NCI-H82 (cell line): ENCODE measurements around the gene PRR15L.
"Not testable (repeated sequence)": the region's sequence is repeated elsewhere in the genome, so short reads cannot be mapped to it uniquely, and the experiment has no call there.

Experiments
- DNase-seq: peaks from one replicate; lab custom pipeline; 2025; lab: John Stamatoyannopoulos, UW

Gene PRR15L

GRCh38 chr17:47957591-47958490, at the start of gene PRR15L:
Gene PRR15L, minus strand, starts transcription at chr17:47957883. Its CDS starts 4,649 bp downstream, at chr17:47953234.
- DNase-seq, result no peak

GRCh38 chr17:48006936-48007709, 49.4 kb upstream of the PRR15L start:
- no peak for DNase-seq

GRCh38 chr17:48004983-48005382, 47.3 kb upstream of the PRR15L start:
- peak; percentile 76 for DNase-seq

GRCh38 chr17:48003417-48004151, 45.9 kb upstream of the PRR15L start:
- DNase-seq, result peak; percentile 100

- peak; percentile 94 for DNase-seq
Observed at GRCh38 chr17:48002916-48003416, 45.3 kb upstream of the PRR15L start.

- peak; percentile 83 for DNase-seq
Observed at GRCh38 chr17:48002266-48002915, 44.7 kb upstream of the PRR15L start.

GRCh38 chr17:48001657-48002056, 44.0 kb upstream of the PRR15L start:
- not testable (repeated sequence) for DNase-seq

- no peak for DNase-seq
Observed at GRCh38 chr17:48001197-48001596, 43.5 kb upstream of the PRR15L start.

GRCh38 chr17:47999582-47999981, 41.9 kb upstream of the PRR15L start:
- peak; percentile 67 for DNase-seq

- peak; percentile 95 for DNase-seq
Observed at GRCh38 chr17:47998044-47998443, 40.4 kb upstream of the PRR15L start.

- DNase-seq, result no peak
Observed at GRCh38 chr17:47997586-47997985, 39.9 kb upstream of the PRR15L start.

- DNase-seq, result peak; percentile 85
Observed at GRCh38 chr17:47996201-47996600, 38.5 kb upstream of the PRR15L start.

GRCh38 chr17:47995241-47995935, 37.7 kb upstream of the PRR15L start:
- peak; percentile 98 for DNase-seq

GRCh38 chr17:47994724-47995123, 37.0 kb upstream of the PRR15L start:
- peak; percentile 52 for DNase-seq

- peak; percentile 54 for DNase-seq
Observed at GRCh38 chr17:47993964-47994363, 36.3 kb upstream of the PRR15L start.

- no peak for DNase-seq
Observed at GRCh38 chr17:47993031-47993564, 35.4 kb upstream of the PRR15L start.

GRCh38 chr17:47992216-47992615, 34.5 kb upstream of the PRR15L start:
- DNase-seq, result no peak

GRCh38 chr17:47990962-47991731, 33.5 kb upstream of the PRR15L start:
- peak; percentile 62 for DNase-seq

- DNase-seq, result no peak
Observed at GRCh38 chr17:47989700-47990099, 32.0 kb upstream of the PRR15L start.

- peak; percentile 75 for DNase-seq
Observed at GRCh38 chr17:47989159-47989558, 31.5 kb upstream of the PRR15L start.
